ENCODE measurements around the gene ABCB6.
"Not testable (repeated sequence)": the region's sequence is repeated elsewhere in the genome, so short reads cannot be mapped to it uniquely, and the experiment has no call there.

ABCB6 gene

GRCh38 chr2:219200502-219201326, 18.0 kb downstream of the ABCB6 start:
- H2BK15ac ChIP-seq (ENCODE audit: low read depth, poor library complexity, severe bottlenecking); H2BK5ac ChIP-seq (ENCODE audit: low read depth, low read length, poor library complexity, severe bottlenecking); H4K91ac ChIP-seq (ENCODE audit: low read length); DNase-seq; H2AFZ ChIP-seq (ENCODE audit: low read depth, low read length); H4K8ac ChIP-seq (ENCODE audit: low read length); H3K79me1 ChIP-seq (replicated peaks; ENCODE audit: low read length, poor library complexity, severe bottlenecking); H3K36me3 ChIP-seq (ENCODE audit: control insufficient read depth in 1 of 2, insufficient read depth in 2 of 2, low read depth in 1 of 2, low read length in 2 of 2); H3K9me3 ChIP-seq (ENCODE audit: control insufficient read depth, low read length); H3K4me3 ChIP-seq (ENCODE audit: insufficient read depth in 1 of 2, low read depth in 1 of 2, low read length in 2 of 2); H3K18ac ChIP-seq (ENCODE audit: low read depth in 1 of 2, low read length in 2 of 2); H3K23ac ChIP-seq (ENCODE audit: low read length in 2 of 2); H2AK5ac ChIP-seq (ENCODE audit: low read length, severe bottlenecking); H3K4me2 ChIP-seq (ENCODE audit: low read length, poor library complexity, severe bottlenecking); H3K27ac ChIP-seq (ENCODE audit: low read length, poor library complexity, severe bottlenecking); H3K4ac ChIP-seq (ENCODE audit: low read depth in 1 of 2, low read length in 2 of 2); H2BK120ac ChIP-seq (ENCODE audit: low read depth, low read length); H3K9ac ChIP-seq (ENCODE audit: low read length); H3K4me1 ChIP-seq (ENCODE audit: control insufficient read depth, insufficient read depth, low read depth, low read length); H2BK12ac ChIP-seq (ENCODE audit: low read length in 2 of 2); H3K14ac ChIP-seq (ENCODE audit: low read length in 2 of 2): not testable (repeated sequence)
- peaks cover 11 to 17% of the 10 kb centered on the region in 2 experiments for H3K27me3 ChIP-seq (ENCODE audit: control insufficient read depth in 1 of 2, insufficient read depth in 1 of 2, low read length in 2 of 2)
- 88% methylated on average over 23 of the region's 26 CpGs for WGBS

- H4K8ac ChIP-seq (ENCODE audit: low read length) = no peak overlapping the region
These were observed 19.1 kb downstream of the ABCB6 start for GRCh38 chr2:219199470-219200211.

GRCh38 chr2:219198974-219199373, 19.8 kb downstream of the ABCB6 start:
- H2BK120ac ChIP-seq (ENCODE audit: low read depth, low read length) = no peak overlapping the region
- DNase-seq = no peak
- no peak overlapping the region for H3K23ac ChIP-seq (ENCODE audit: low read length in 2 of 2)
- H3K4me2 ChIP-seq (ENCODE audit: low read length, poor library complexity, severe bottlenecking) = no peak overlapping the region
- no peak overlapping the region for H3K9ac ChIP-seq (ENCODE audit: low read length)
- no peaks in the 10 kb centered on the region for H3K9me3 ChIP-seq (ENCODE audit: control insufficient read depth, low read length)
- peaks cover 11 to 21% of the 10 kb centered on the region in 2 experiments for H3K27me3 ChIP-seq (ENCODE audit: control insufficient read depth in 1 of 2, insufficient read depth in 1 of 2, low read length in 2 of 2)
- no peak overlapping the region for H3K4me3 ChIP-seq (ENCODE audit: insufficient read depth in 1 of 2, low read depth in 1 of 2, low read length in 2 of 2)
- H3K27ac ChIP-seq (ENCODE audit: low read length, poor library complexity, severe bottlenecking) = no peak overlapping the region
- no peak overlapping the region for H3K14ac ChIP-seq (ENCODE audit: low read length in 2 of 2)
- no peak overlapping the region for H2BK15ac ChIP-seq (ENCODE audit: low read depth, poor library complexity, severe bottlenecking)
- H3K4ac ChIP-seq (ENCODE audit: low read depth in 1 of 2, low read length in 2 of 2) = no peak overlapping the region
- no peak overlapping the region for H2BK12ac ChIP-seq (ENCODE audit: low read length in 2 of 2)
- H2AK5ac ChIP-seq (ENCODE audit: low read length, severe bottlenecking) = no peak overlapping the region
- WGBS = 78% methylated on average over 5 of the region's 5 CpGs
- no peak overlapping the region for H4K91ac ChIP-seq (ENCODE audit: low read length)
- H3K79me1 ChIP-seq (replicated peaks; ENCODE audit: low read length, poor library complexity, severe bottlenecking) = no peaks in the 10 kb centered on the region
- no peak overlapping the region for H4K8ac ChIP-seq (ENCODE audit: low read length)
- no peak overlapping the region for H2BK5ac ChIP-seq (ENCODE audit: low read depth, low read length, poor library complexity, severe bottlenecking)
- H3K18ac ChIP-seq (ENCODE audit: low read depth in 1 of 2, low read length in 2 of 2) = no peak overlapping the region
- no peaks in the 10 kb centered on the region for H3K36me3 ChIP-seq (ENCODE audit: control insufficient read depth in 1 of 2, insufficient read depth in 2 of 2, low read depth in 1 of 2, low read length in 2 of 2)
- H3K4me1 ChIP-seq (ENCODE audit: control insufficient read depth, insufficient read depth, low read depth, low read length) = no peaks in the 10 kb centered on the region
- H2AFZ ChIP-seq (ENCODE audit: low read depth, low read length) = no peak overlapping the region

More at GRCh38 chr2:219199470-219200211, 19.1 kb downstream of the ABCB6 start:
- no peaks in the 10 kb centered on the region for H3K9me3 ChIP-seq (ENCODE audit: control insufficient read depth, low read length)
- H3K9ac ChIP-seq (ENCODE audit: low read length) = no peak overlapping the region
- H2BK120ac ChIP-seq (ENCODE audit: low read depth, low read length) = no peak overlapping the region
- H3K18ac ChIP-seq (ENCODE audit: low read depth in 1 of 2, low read length in 2 of 2) = no peak overlapping the region
- no peak overlapping the region for H2BK12ac ChIP-seq (ENCODE audit: low read length in 2 of 2)
- 91% methylated on average over 11 of the region's 12 CpGs for WGBS
- no peaks in the 10 kb centered on the region for H3K79me1 ChIP-seq (replicated peaks; ENCODE audit: low read length, poor library complexity, severe bottlenecking)
- H3K4me1 ChIP-seq (ENCODE audit: control insufficient read depth, insufficient read depth, low read depth, low read length) = no peaks in the 10 kb centered on the region
- H2AK5ac ChIP-seq (ENCODE audit: low read length, severe bottlenecking) = no peak overlapping the region
- H3K27me3 ChIP-seq (ENCODE audit: control insufficient read depth in 1 of 2, insufficient read depth in 1 of 2, low read length in 2 of 2) = peaks cover 11 to 21% of the 10 kb centered on the region in 2 experiments
- no peak overlapping the region for H3K23ac ChIP-seq (ENCODE audit: low read length in 2 of 2)
- no peak overlapping the region for H2BK15ac ChIP-seq (ENCODE audit: low read depth, poor library complexity, severe bottlenecking)
- no peak overlapping the region for H3K14ac ChIP-seq (ENCODE audit: low read length in 2 of 2)
- no peak overlapping the region for H3K27ac ChIP-seq (ENCODE audit: low read length, poor library complexity, severe bottlenecking)
- H3K4ac ChIP-seq (ENCODE audit: low read depth in 1 of 2, low read length in 2 of 2) = no peak overlapping the region
- no peak overlapping the region for H3K4me3 ChIP-seq (ENCODE audit: insufficient read depth in 1 of 2, low read depth in 1 of 2, low read length in 2 of 2)
- H3K4me2 ChIP-seq (ENCODE audit: low read length, poor library complexity, severe bottlenecking) = no peak overlapping the region
- no peaks in the 10 kb centered on the region for H3K36me3 ChIP-seq (ENCODE audit: control insufficient read depth in 1 of 2, insufficient read depth in 2 of 2, low read depth in 1 of 2, low read length in 2 of 2)
- H2AFZ ChIP-seq (ENCODE audit: low read depth, low read length) = no peak overlapping the region
- no peak for DNase-seq
- no peak overlapping the region for H4K91ac ChIP-seq (ENCODE audit: low read length)
- H2BK5ac ChIP-seq (ENCODE audit: low read depth, low read length, poor library complexity, severe bottlenecking) = no peak overlapping the region

GRCh38 chr2:219197388-219197787, 21.4 kb downstream of the ABCB6 start:
- Histone ChIP-seq H2BK15ac (ENCODE audit: low read depth, poor library complexity, severe bottlenecking) (no peak overlapping the region), H3K27me3 (ENCODE audit: control insufficient read depth in 1 of 2, insufficient read depth in 1 of 2, low read length in 2 of 2) (peaks cover 11 to 21% of the 10 kb centered on the region in 2 experiments), H2BK120ac (ENCODE audit: low read depth, low read length) (no peak overlapping the region), H3K4me3 (ENCODE audit: insufficient read depth in 1 of 2, low read depth in 1 of 2, low read length in 2 of 2) (no peak overlapping the region), H3K4me2 (ENCODE audit: low read length, poor library complexity, severe bottlenecking) (no peak overlapping the region), H3K23ac (ENCODE audit: low read length in 2 of 2) (no peak overlapping the region), H3K27ac (ENCODE audit: low read length, poor library complexity, severe bottlenecking) (no peak overlapping the region), H3K36me3 (ENCODE audit: control insufficient read depth in 1 of 2, insufficient read depth in 2 of 2, low read depth in 1 of 2, low read length in 2 of 2) (no peaks in the 10 kb centered on the region), H2AK5ac (ENCODE audit: low read length, severe bottlenecking) (no peak overlapping the region), H3K4me1 (ENCODE audit: control insufficient read depth, insufficient read depth, low read depth, low read length) (no peaks in the 10 kb centered on the region), H3K18ac (ENCODE audit: low read depth in 1 of 2, low read length in 2 of 2) (no peak overlapping the region), H2AFZ (ENCODE audit: low read depth, low read length) (no peak overlapping the region), H3K9me3 (ENCODE audit: control insufficient read depth, low read length) (no peaks in the 10 kb centered on the region), H3K4ac (ENCODE audit: low read depth in 1 of 2, low read length in 2 of 2) (no peak overlapping the region), H4K8ac (ENCODE audit: low read length) (no peak overlapping the region), H2BK5ac (ENCODE audit: low read depth, low read length, poor library complexity, severe bottlenecking) (no peak overlapping the region), H2BK12ac (ENCODE audit: low read length in 2 of 2) (no peak overlapping the region), H3K9ac (ENCODE audit: low read length) (no peak overlapping the region), H4K91ac (ENCODE audit: low read length) (no peak overlapping the region), H3K14ac (ENCODE audit: low read length in 2 of 2) (no peak overlapping the region), H3K79me1 (replicated peaks; ENCODE audit: low read length, poor library complexity, severe bottlenecking) (no peaks in the 10 kb centered on the region)
- WGBS = 95% methylated on average over 1 of the region's 1 CpG
- no peak for DNase-seq

Measured in mesenchymal stem cell (in vitro differentiated cells and primary cell).